Subcutaneous adipose tissue (tissue), 4 donors: Measurements from ENCODE around the gene BTG4. TPM values are rescaled to one million over a fixed set of nuclear protein-coding genes. Genes with fewer than 3 reads are reported as not detected.

ENCODE experiments used
- CTCF ChIP-seq: fragments of 450-650 bp; IDR thresholded peaks from one replicate; pipeline ENCODE4 v1.5.1; 2016; ENCODE audit warnings: low read depth, mild to moderate bottlenecking, control low read depth, antibody characterized with exemption, moderate library complexity
- total RNA-seq, 4 donors: library from RNA; depleted of rRNA; stranded (reverse); fragments of >200 nt; gene quantifications; one replicate each; pipeline ENCODE4 v1.1.0, GENCODE V29; 2016

Gene BTG4
- total RNA-seq, 4 donors from 2014 or later, result not detected

- TF ChIP-seq CTCF, result no peak
Observed at GRCh38 chr11:111518668-111519067, 6.5 kb upstream of the BTG4 start.

- no peak for TF ChIP-seq CTCF
Observed at GRCh38 chr11:111515591-111515990, 3.4 kb upstream of the BTG4 start.

- no peak for TF ChIP-seq CTCF
Observed at GRCh38 chr11:111514216-111515031, 2.2 kb upstream of the BTG4 start, which contains the start of gene HOATZ. Gene HOATZ (plus strand): TSS chr11:111514778. CDS start chr11:111514785, 7 bp downstream.

- TF ChIP-seq CTCF, result no peak
Observed at GRCh38 chr11:111513240-111513605, 1.0 kb upstream of the BTG4 start.

- TF ChIP-seq CTCF, result no peak
Observed at GRCh38 chr11:111510311-111510710, 1.9 kb downstream of the BTG4 start.

GRCh38 chr11:111502611-111503010, 9.6 kb downstream of the BTG4 start:
- no peak for TF ChIP-seq CTCF

- no peak for TF ChIP-seq CTCF
Observed at GRCh38 chr11:111500481-111500880, 11.7 kb downstream of the BTG4 start.
